B cell (primary cell): ENCODE measurements around the gene CSNK2B. TPM values are rescaled to one million over a fixed set of nuclear protein-coding genes. Genes with fewer than 3 reads are reported as not detected.

ENCODE experiments used
- ATAC-seq: fragments of 200-7000 bp; cut with Tn5 transposase; one replicate; pipeline ENCODE4 v1.10.0; 2021; ENCODE audit warnings: low read depth, mild to moderate bottlenecking, moderate number of reproducible peaks, moderate library complexity
- CTCF ChIA-PET: fragments of 350-600 bp; sonication (Branson Sonifier 250); formaldehyde crosslinking; loops from one replicate; lab custom pipeline; 2021; ENCODE audit warnings: antibody characterized with exemption, inconsistent platforms; lab: Charles Lee
- POLR2A ChIA-PET: fragments of 350-600 bp; sonication (Branson Sonifier 250); formaldehyde crosslinking; loops from one replicate; lab custom pipeline; 2021; ENCODE audit warnings: antibody characterized with exemption; lab: Charles Lee
- DNase-seq: peaks from one replicate; pipeline ENCODE4 v3.0.0; 2013
- H2AFZ ChIP-seq: 2 replicates; pipeline ENCODE4 v1.6.1; 2012; ENCODE audit warnings: mild to moderate bottlenecking, low read depth, low read length; ENCODE audit not compliant: insufficient read depth, poor library complexity, severe bottlenecking
- H3K27ac ChIP-seq, 2 donors: 1 replicate in 1 of 2; 2 replicates in 1 of 2; pipeline ENCODE4 v1.5.1; 2012 to 2013; ENCODE audit warnings: low read length in 2 of 2, mild to moderate bottlenecking in 2 of 2, moderate library complexity in 1 of 2
- H3K27me3 ChIP-seq, 4 experiments: fragments of 200-600 bp in 1 of 4; sonication (generic) in 1 of 4; replicated peaks in 1 of 4; 1 replicate in 2 of 4; 2 replicates in 2 of 4; pipeline versions ENCODE4 v1.6.1 to v1.7.0; 2013 to 2016; ENCODE audit warnings: low read length in 3 of 4, mild to moderate bottlenecking in 2 of 4, mixed read lengths in 1 of 4, moderate library complexity in 1 of 4; ENCODE audit not compliant: insufficient read depth in 4 of 4, control insufficient read depth in 3 of 4; ENCODE audit errors: control extremely low read depth in 1 of 4
- H3K36me3 ChIP-seq, 2 experiments: replicated peaks in 1 of 2; 1 replicate in 1 of 2; 2 replicates in 1 of 2; pipeline versions ENCODE4 v1.6.1 to v1.7.1; 2013; ENCODE audit warnings: low read length in 1 of 2; ENCODE audit not compliant: insufficient read depth in 2 of 2, control insufficient read depth in 1 of 2; ENCODE audit errors: control extremely low read depth in 1 of 2, extremely low read depth in 1 of 2
- H3K4me1 ChIP-seq, 2 donors: fragments of 200-600 bp in 1 of 2; sonication (generic) in 1 of 2; 1 replicate in 1 of 2; 2 replicates in 1 of 2; pipeline versions ENCODE4 v1.5.1 to v1.6.1; 2013 to 2017; ENCODE audit warnings: low read length in 2 of 2; ENCODE audit not compliant: control insufficient read depth in 2 of 2, insufficient read depth in 2 of 2
- H3K4me2 ChIP-seq: replicated peaks from 2 replicates; pipeline ENCODE3; 2012; ENCODE audit warnings: mild to moderate bottlenecking, low read depth, low read length; ENCODE audit not compliant: poor library complexity, severe bottlenecking
- H3K4me3 ChIP-seq, 5 experiments: fragments of 200-600 bp in 1 of 5; sonication (generic) in 1 of 5; 1 replicate in 3 of 5; 2 replicates in 2 of 5; pipeline versions ENCODE4 v1.5.1 to v1.7.0; 2011 to 2016; ENCODE audit warnings: low read length in 4 of 5, mild to moderate bottlenecking in 4 of 5, low read depth in 2 of 5, control low read depth in 1 of 5, moderate library complexity in 1 of 5; ENCODE audit not compliant: insufficient read depth in 1 of 5; ENCODE audit errors: control extremely low read depth in 1 of 5, extremely low read depth in 1 of 5
- H3K79me2 ChIP-seq: fragments of 200-600 bp; sonication (generic); one replicate; pipeline ENCODE4 v1.6.0; 2016; ENCODE audit warnings: low read length; ENCODE audit not compliant: control insufficient read depth, insufficient read depth
- H3K9ac ChIP-seq: fragments of 200-600 bp; sonication (generic); 2 replicates; pipeline ENCODE4 v1.6.1; 2017; ENCODE audit warnings: mild to moderate bottlenecking, low read length, moderate library complexity
- H3K9me3 ChIP-seq, 3 donors: one replicate each; pipeline versions ENCODE4 v1.6.1 to v1.7.1; 2013; ENCODE audit warnings: low read length in 2 of 3; ENCODE audit not compliant: control insufficient read depth in 2 of 3, insufficient read depth in 1 of 3; ENCODE audit errors: control extremely low read depth in 1 of 3
- H4K20me1 ChIP-seq: 2 replicates; pipeline ENCODE4 v1.6.0; 2012; ENCODE audit warnings: mild to moderate bottlenecking, low read length; ENCODE audit not compliant: insufficient read depth, control insufficient read depth, poor library complexity, severe bottlenecking
- H3K27ac Mint-ChIP-seq: one replicate; pipeline ENCODE4 v1.8.0; 2021; ENCODE audit warnings: mixed read lengths
- H3K27me3 Mint-ChIP-seq: one replicate; pipeline ENCODE4 v1.8.0; 2021; ENCODE audit warnings: mixed read lengths
- H3K4me1 Mint-ChIP-seq: one replicate; pipeline ENCODE4 v1.8.0; 2021; ENCODE audit warnings: mixed read lengths
- H3K4me3 Mint-ChIP-seq: one replicate; pipeline ENCODE4 v1.8.0; 2021; ENCODE audit warnings: mixed read lengths
- H3K9me3 Mint-ChIP-seq: one replicate; pipeline ENCODE4 v1.8.0; 2022; ENCODE audit warnings: mixed read lengths; ENCODE audit not compliant: insufficient read depth
- EZH2 ChIP-seq: IDR thresholded peaks from 2 replicates; pipeline ENCODE4 v1.6.1; 2012; ENCODE audit warnings: borderline replicate concordance, low read depth, mild to moderate bottlenecking, moderate library complexity, low read length; ENCODE audit not compliant: insufficient read depth, poor library complexity, severe bottlenecking
- WGBS: methylation state at CpG from one replicate; pipeline ENCODE4 v1.1.5; 2013; ENCODE audit warnings: missing lambda C conversion rate; ENCODE audit not compliant: insufficient coverage; 5-methylcytosine and 5-hydroxymethylcytosine counted together
- intact Hi-C: fragments of 100-400 bp; cut with micrococcal nuclease; formaldehyde crosslinking; loops from one replicate; pipeline ENCODE4 v1.10.0; 2022
- polyA plus RNA-seq: library from polyadenylated mRNA; depleted of rRNA; stranded (reverse); fragments of >200 nt; gene quantifications from 2 replicates; pipeline ENCODE4 v1.2.3, GENCODE V29; 2012
- total RNA-seq, 2 donors: library from RNA; stranded (reverse); fragments of 120-200 nt in 1 of 2; gene quantifications; 1 replicate in 1 of 2; 2 replicates in 1 of 2; pipeline versions ENCODE4 v1.2.3 to v1.2.4, GENCODE V29; 2013 to 2022
- TF ChIP-seq, protein P1 (sequence below): fragments of 200-600 bp; IDR thresholded peaks from one replicate; pipeline ENCODE4 v1.8.0; 2022; ENCODE audit warnings: antibody characterized with exemption, mild to moderate bottlenecking

CSNK2B gene
- total and polyA plus RNA-seq, 2 donors (not counting 1 experiment from before 2014, with no cell fraction given): 142 to 146 TPM

- H3K4me1 ChIP-seq: no peaks in the 10 kb centered on the region
- no peak overlapping the region for H3K4me3 Mint-ChIP-seq
- ChIA-PET CTCF (no interaction called here), POLR2A (no interaction called here)
- H3K27ac Mint-ChIP-seq: no peak overlapping the region
- H3K4me3 ChIP-seq: no peak overlapping the region
- H3K4me2 ChIP-seq: no peak overlapping the region
- H3K27me3 Mint-ChIP-seq: no peaks in the 10 kb centered on the region
- H4K20me1 ChIP-seq: peaks cover 46% of the 10 kb centered on the region
- H3K27me3 ChIP-seq: no peaks in the 10 kb centered on the region
- no peak overlapping the region for H2AFZ ChIP-seq
- TF ChIP-seq, protein P1, sequence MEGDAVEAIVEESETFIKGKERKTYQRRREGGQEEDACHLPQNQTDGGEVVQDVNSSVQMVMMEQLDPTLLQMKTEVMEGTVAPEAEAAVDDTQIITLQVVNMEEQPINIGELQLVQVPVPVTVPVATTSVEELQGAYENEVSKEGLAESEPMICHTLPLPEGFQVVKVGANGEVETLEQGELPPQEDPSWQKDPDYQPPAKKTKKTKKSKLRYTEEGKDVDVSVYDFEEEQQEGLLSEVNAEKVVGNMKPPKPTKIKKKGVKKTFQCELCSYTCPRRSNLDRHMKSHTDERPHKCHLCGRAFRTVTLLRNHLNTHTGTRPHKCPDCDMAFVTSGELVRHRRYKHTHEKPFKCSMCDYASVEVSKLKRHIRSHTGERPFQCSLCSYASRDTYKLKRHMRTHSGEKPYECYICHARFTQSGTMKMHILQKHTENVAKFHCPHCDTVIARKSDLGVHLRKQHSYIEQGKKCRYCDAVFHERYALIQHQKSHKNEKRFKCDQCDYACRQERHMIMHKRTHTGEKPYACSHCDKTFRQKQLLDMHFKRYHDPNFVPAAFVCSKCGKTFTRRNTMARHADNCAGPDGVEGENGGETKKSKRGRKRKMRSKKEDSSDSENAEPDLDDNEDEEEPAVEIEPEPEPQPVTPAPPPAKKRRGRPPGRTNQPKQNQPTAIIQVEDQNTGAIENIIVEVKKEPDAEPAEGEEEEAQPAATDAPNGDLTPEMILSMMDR: no peak
- no peak for TF ChIP-seq EZH2
- H3K27ac ChIP-seq: no peak overlapping the region
- H3K9me3 Mint-ChIP-seq: no peaks in the 10 kb centered on the region
- peaks cover 3 to 91% of the 10 kb centered on the region in 2 experiments for H3K36me3 ChIP-seq
- H3K4me1 Mint-ChIP-seq: no peaks in the 10 kb centered on the region
- DNase-seq: no peak
- H3K9ac ChIP-seq: no peak overlapping the region
- whole genome bisulfite sequencing: 96% methylated on average over 24 of the region's 32 CpGs
- ATAC-seq: no peak
- H3K79me2 ChIP-seq: peaks cover 6% of the 10 kb centered on the region
- H3K9me3 ChIP-seq: no peaks in the 10 kb centered on the region
- intact Hi-C loops: no loop called here
These were observed 34.1 kb upstream of the CSNK2B start for GRCh38 chr6:31631681-31632278.

GRCh38 chr6:31632279-31632946, 33.5 kb upstream of the CSNK2B start:
- H3K9me3 ChIP-seq: no peaks in the 10 kb centered on the region
- H3K27me3 Mint-ChIP-seq: no peaks in the 10 kb centered on the region
- no peak for DNase-seq
- intact Hi-C loops: no loop called here
- POLR2A ChIA-PET: no interaction called here
- peaks cover 45% of the 10 kb centered on the region for H4K20me1 ChIP-seq
- H3K4me2 ChIP-seq: no peak overlapping the region
- H3K4me3 ChIP-seq: no peak overlapping the region
- no peaks in the 10 kb centered on the region for H3K4me1 ChIP-seq
- H3K9me3 Mint-ChIP-seq: no peaks in the 10 kb centered on the region
- peaks cover 3 to 91% of the 10 kb centered on the region in 2 experiments for H3K36me3 ChIP-seq
- TF ChIP-seq EZH2: no peak
- TF ChIP-seq, protein P1: no peak
- no peak overlapping the region for H3K27ac Mint-ChIP-seq
- H3K4me1 Mint-ChIP-seq: no peaks in the 10 kb centered on the region
- ATAC-seq: no peak
- H3K27ac ChIP-seq: no peak overlapping the region
- WGBS: 97% methylated on average over 26 of the region's 26 CpGs
- H3K79me2 ChIP-seq: peaks cover 6% of the 10 kb centered on the region
- H3K27me3 ChIP-seq: no peaks in the 10 kb centered on the region
- H3K9ac ChIP-seq: no peak overlapping the region
- CTCF ChIA-PET: interaction anchor here (0.9 kb wide), 1 partner anchor 8 kb away, joined by 3 read pairs; no protein-coding TSS in a partner anchor
- no peak overlapping the region for H3K4me3 Mint-ChIP-seq
- H2AFZ ChIP-seq: no peak overlapping the region
